Neural progenitor cell (in vitro differentiated cells): ENCODE measurements around the gene GPR137C. TPM values are rescaled to one million over a fixed set of nuclear protein-coding genes. Genes with fewer than 3 reads are reported as not detected.

Source experiments
- DNase-seq: peaks from one replicate; pipeline ENCODE4 v3.0.0-alpha.2; 2016; ENCODE audit warnings: low spot score
- H2AFZ ChIP-seq: fragments of 200-600 bp; sonication (generic); replicated peaks from 2 replicates; pipeline ENCODE4 v1.6.1; 2016; ENCODE audit warnings: antibody characterized with exemption
- H3F3A ChIP-seq: fragments of 200-600 bp; sonication (generic); 2 replicates; pipeline ENCODE4 v1.6.1; 2016; ENCODE audit warnings: antibody characterized with exemption, low read depth
- H3K27ac ChIP-seq: fragments of 200-600 bp; sonication (generic); 2 replicates; pipeline ENCODE4 v1.5.1; 2016; ENCODE audit warnings: mild to moderate bottlenecking
- H3K27me3 ChIP-seq: fragments of 200-600 bp; sonication (generic); 2 replicates; pipeline ENCODE4 v1.6.1; 2016; ENCODE audit warnings: mild to moderate bottlenecking, moderate library complexity
- H3K36me3 ChIP-seq: fragments of 200-600 bp; sonication (generic); 2 replicates; pipeline ENCODE4 v1.5.1; 2016
- H3K4me1 ChIP-seq: fragments of 200-600 bp; sonication (generic); 2 replicates; pipeline ENCODE4 v1.6.1; 2016; ENCODE audit warnings: mixed run types
- H3K4me2 ChIP-seq: fragments of 200-600 bp; sonication (generic); 2 replicates; pipeline ENCODE4 v1.6.1; 2016
- H3K4me3 ChIP-seq: fragments of 200-600 bp; sonication (generic); 2 replicates; pipeline ENCODE4 v1.5.1; 2016
- H3K79me2 ChIP-seq: fragments of 200-600 bp; sonication (generic); 2 replicates; pipeline ENCODE4 v1.6.1; 2016; ENCODE audit warnings: low read depth
- H3K9ac ChIP-seq: fragments of 200-600 bp; sonication (generic); 2 replicates; pipeline ENCODE4 v1.6.1; 2016
- H3K9me3 ChIP-seq: fragments of 200-600 bp; sonication (generic); 2 replicates; pipeline ENCODE4 v1.5.1; 2016; ENCODE audit warnings: low read depth
- H4K20me1 ChIP-seq: fragments of 200-600 bp; sonication (generic); 2 replicates; pipeline ENCODE4 v1.6.1; 2016; ENCODE audit warnings: low read depth
- H3K27ac Mint-ChIP-seq: 3 replicates; pipeline ENCODE4 v1.8.0; 2021; ENCODE audit warnings: mixed read lengths
- H3K27me3 Mint-ChIP-seq: 2 replicates; pipeline ENCODE4 v1.8.0; 2022; ENCODE audit warnings: low read depth, mild to moderate bottlenecking, inconsistent platforms, moderate library complexity, mixed read lengths; ENCODE audit not compliant: insufficient read depth
- H3K36me3 Mint-ChIP-seq: 3 replicates; pipeline ENCODE4 v1.8.0; 2021; ENCODE audit warnings: mixed read lengths
- H3K4me1 Mint-ChIP-seq: 3 replicates; pipeline ENCODE4 v1.8.0; 2021; ENCODE audit warnings: mixed read lengths
- H3K4me3 Mint-ChIP-seq: 3 replicates; pipeline ENCODE4 v1.8.0; 2021; ENCODE audit warnings: mild to moderate bottlenecking, moderate library complexity, mixed read lengths
- H3K9me3 Mint-ChIP-seq: 3 replicates; pipeline ENCODE4 v1.8.0; 2020; ENCODE audit warnings: mixed read lengths
- CTCF ChIP-seq: fragments of 200-600 bp; sonication (generic); IDR thresholded peaks from 2 replicates; pipeline ENCODE4 v1.5.1; 2017; ENCODE audit warnings: antibody characterized with exemption, mild to moderate bottlenecking
- EZH2 ChIP-seq: fragments of 200-600 bp; sonication (generic); IDR thresholded peaks from 2 replicates; pipeline ENCODE4 v1.6.1; 2017; ENCODE audit warnings: antibody characterized with exemption, mild to moderate bottlenecking, moderate library complexity
- EZH2phosphoT487 ChIP-seq: fragments of 200-600 bp; sonication (generic); IDR thresholded peaks from 2 replicates; pipeline ENCODE4 v1.6.1; 2017; ENCODE audit warnings: antibody characterized with exemption
- total RNA-seq: library from RNA; depleted of rRNA; stranded (reverse); fragments of >200 nt; gene quantifications from 2 replicates; pipeline ENCODE4 v1.2.3, GENCODE V29; 2015; ENCODE audit warnings: low replicate concordance

Gene GPR137C
- total RNA-seq, 1 donor from 2014 or later, result 9.3 TPM

- Histone ChIP-seq H3K27me3 (no peaks in the 10 kb centered on the region), H3K4me2 (no peak overlapping the region), H3K9me3 (peaks cover 7% of the 10 kb centered on the region), H3K9ac (no peak overlapping the region), H3K4me3 (no peak overlapping the region), H2AFZ (no peak overlapping the region), H3F3A (no peaks in the 10 kb centered on the region), H3K79me2 (no peaks in the 10 kb centered on the region), H3K27ac (no peak overlapping the region), H3K4me1 (no peaks in the 10 kb centered on the region), H3K36me3 (no peaks in the 10 kb centered on the region), H4K20me1 (no peaks in the 10 kb centered on the region)
- H3K4me1 Mint-ChIP-seq, result no peaks in the 10 kb centered on the region
- no peak overlapping the region for H3K27ac Mint-ChIP-seq
- peaks cover 29% of the 10 kb centered on the region for H3K36me3 Mint-ChIP-seq
- no peak overlapping the region for H3K4me3 Mint-ChIP-seq
- H3K9me3 Mint-ChIP-seq, result peaks cover 14% of the 10 kb centered on the region
- no peak for DNase-seq
- no peak for TF ChIP-seq EZH2phosphoT487
- no peak for TF ChIP-seq CTCF
- no peak for TF ChIP-seq EZH2
- no peaks in the 10 kb centered on the region for H3K27me3 Mint-ChIP-seq
Observed at GRCh38 chr14:52602131-52602530, 49.5 kb downstream of the GPR137C start.

GRCh38 chr14:52607061-52607460, 54.4 kb downstream of the GPR137C start:
- H2AFZ ChIP-seq, result no peak overlapping the region
- no peak for TF ChIP-seq EZH2
- TF ChIP-seq EZH2phosphoT487, result no peak
- no peak for TF ChIP-seq CTCF
- no peaks in the 10 kb centered on the region for H3K79me2 ChIP-seq
- H3K4me2 ChIP-seq, result no peak overlapping the region
- no peaks in the 10 kb centered on the region for H3K36me3 ChIP-seq
- H3K4me3 Mint-ChIP-seq, result no peak overlapping the region
- no peaks in the 10 kb centered on the region for H3K4me1 ChIP-seq
- peaks cover 29% of the 10 kb centered on the region for H3K36me3 Mint-ChIP-seq
- DNase-seq, result no peak
- H3K27me3 Mint-ChIP-seq, result no peaks in the 10 kb centered on the region
- H4K20me1 ChIP-seq, result no peaks in the 10 kb centered on the region
- H3K4me1 Mint-ChIP-seq, result no peaks in the 10 kb centered on the region
- H3K9me3 ChIP-seq, result peaks cover 7% of the 10 kb centered on the region
- H3K27ac Mint-ChIP-seq, result no peak overlapping the region
- H3K9me3 Mint-ChIP-seq, result peaks cover 14% of the 10 kb centered on the region
- no peak overlapping the region for H3K27ac ChIP-seq
- H3F3A ChIP-seq, result no peaks in the 10 kb centered on the region
- H3K27me3 ChIP-seq, result no peaks in the 10 kb centered on the region
- no peak overlapping the region for H3K9ac ChIP-seq
- H3K4me3 ChIP-seq, result no peak overlapping the region

GRCh38 chr14:52609445-52610044, 56.9 kb downstream of the GPR137C start:
- Histone ChIP-seq H2AFZ (no peak overlapping the region), H3K9ac (no peak overlapping the region), H3K4me3 (no peak overlapping the region), H3K4me2 (no peak overlapping the region), H3K79me2 (no peaks in the 10 kb centered on the region), H3K9me3 (peaks cover 5% of the 10 kb centered on the region), H4K20me1 (no peaks in the 10 kb centered on the region), H3F3A (no peaks in the 10 kb centered on the region), H3K27ac (no peak overlapping the region), H3K36me3 (no peaks in the 10 kb centered on the region), H3K4me1 (no peaks in the 10 kb centered on the region), H3K27me3 (no peaks in the 10 kb centered on the region)
- Mint-ChIP-seq H3K4me1 (no peaks in the 10 kb centered on the region), H3K27ac (no peak overlapping the region), H3K36me3 (peaks cover 19% of the 10 kb centered on the region), H3K9me3 (peaks cover 9% of the 10 kb centered on the region), H3K27me3 (no peaks in the 10 kb centered on the region), H3K4me3 (no peak overlapping the region)
- TF ChIP-seq CTCF (no peak), EZH2 (no peak), EZH2phosphoT487 (no peak)
- DNase-seq, result peak; percentile 4
